ENCODE data around the gene STX12. TPM values are rescaled to one million over a fixed set of nuclear protein-coding genes. Genes with fewer than 3 reads are reported as not detected.

The STX12 gene
- total RNA-seq, 1 donor from 2014 or later = 23.7 TPM

Other genes with a start within 250 kb of the STX12 start
- 42.8 TPM for gene AHDC1, start 169.1 kb upstream of the STX12 start, total RNA-seq
- gene FGR, start 138.0 kb upstream of the STX12 start, total RNA-seq = 4.7 TPM
- gene IFI6, start 101.0 kb upstream of the STX12 start, total RNA-seq = 34.5 TPM
- gene FAM76A, start 47.3 kb upstream of the STX12 start, total RNA-seq = 12.3 TPM
- 25.8 TPM for gene PPP1R8, start 57.6 kb downstream of the STX12 start, total RNA-seq
- 5.7 TPM for gene THEMIS2, start 99.3 kb downstream of the STX12 start, total RNA-seq
- gene RPA2, start 141.4 kb downstream of the STX12 start, total RNA-seq = 25.5 TPM
- not detected for gene SMPDL3B, start 161.8 kb downstream of the STX12 start, total RNA-seq
- 5.3 TPM for gene XKR8, start 186.8 kb downstream of the STX12 start, total RNA-seq